ENCODE results near the gene PDZD2.

- TF ChIP-seq EZH2 (IDR thresholded peaks at IDR 0.05; ENCODE audit: insufficient read depth, poor library complexity, severe bottlenecking) (no peak), EZH2phosphoT487 (IDR thresholded peaks at IDR 0.05; ENCODE audit: insufficient read depth, low read depth) (no peak)
Measured at GRCh38 chr5:32022638-32023037, 383.7 kb downstream of the PDZD2 start.
